Thoracic aorta endothelial cell (primary cell): ENCODE data around the gene OR10D3. TPM values are rescaled to one million over a fixed set of nuclear protein-coding genes. Genes with fewer than 3 reads are reported as not detected.

Source experiments
- total RNA-seq: library from RNA; depleted of rRNA; stranded (reverse); fragments of >200 nt; gene quantifications from 2 replicates; pipeline ENCODE4 v1.2.3, GENCODE V29; 2012

OR10D3 gene
- total RNA-seq = under 0.01 TPM in 1 of 2 replicates, not detected in the other

GRCh38 chr11:124183068-124183467 is at the start of gene OR10D3:
TSS of gene OR10D3 (plus strand) at chr11:124183345. CDS start at chr11:124185270, 1,925 bp downstream.

Other genes starting within 250 kb of the OR10D3 start
- not detected in 2 replicates for gene OR4D5, start 243.7 kb upstream of the OR10D3 start, total RNA-seq
- not detected in 2 replicates for gene OR6T1, start 239.5 kb upstream of the OR10D3 start, total RNA-seq
- not detected in 2 replicates for gene OR10S1, start 205.6 kb upstream of the OR10D3 start, total RNA-seq
- gene OR10G6, start 188.2 kb upstream of the OR10D3 start, total RNA-seq = not detected in 2 replicates
- gene OR10G4, start 170.3 kb upstream of the OR10D3 start, total RNA-seq = 0.13 TPM in 1 of 2 replicates, not detected in the other
- gene OR10G9, start 160.3 kb upstream of the OR10D3 start, total RNA-seq = 0.14 TPM in 1 of 2 replicates, not detected in the other
- not detected in 2 replicates for gene OR10G8, start 156.5 kb upstream of the OR10D3 start, total RNA-seq
- gene OR10G7, start 142.0 kb upstream of the OR10D3 start, total RNA-seq = not detected in 2 replicates
- gene VWA5A, start 67.9 kb upstream of the OR10D3 start, total RNA-seq = 14.9 and 18.2 TPM in 2 replicates
- not detected in 2 replicates for gene OR8G1, start 57.8 kb downstream of the OR10D3 start, total RNA-seq
- gene OR8G5, start 73.0 kb downstream of the OR10D3 start, total RNA-seq = not detected in 2 replicates
- not detected in 2 replicates for gene OR8D1, start 130.6 kb downstream of the OR10D3 start, total RNA-seq
- gene OR8D2, start 136.9 kb downstream of the OR10D3 start, total RNA-seq = not detected in 2 replicates
- not detected in 2 replicates for gene OR8B2, start 201.2 kb downstream of the OR10D3 start, total RNA-seq
- not detected in 2 replicates for gene OR8B3, start 215.7 kb downstream of the OR10D3 start, total RNA-seq
- gene OR8B4, start 241.5 kb downstream of the OR10D3 start, total RNA-seq = not detected in 2 replicates